Loucy (cell line): ENCODE results near the gene SNAP25.

Experiments used
- H2AFZ ChIP-seq: fragments of 200-600 bp; sonication (generic); 2 replicates; pipeline ENCODE4 v1.6.0; 2016; ENCODE audit warnings: antibody characterized with exemption, mild to moderate bottlenecking, low read length, moderate library complexity
- H3F3A ChIP-seq: fragments of 200-600 bp; 2 replicates; pipeline ENCODE4 v1.6.0; 2016; ENCODE audit warnings: antibody characterized with exemption, low read depth, mild to moderate bottlenecking
- H3K27me3 ChIP-seq: fragments of 200-600 bp; sonication (generic); 2 replicates; pipeline ENCODE4 v1.6.1; 2014; ENCODE audit warnings: low read length, mild to moderate bottlenecking; ENCODE audit not compliant: insufficient read depth, poor library complexity, severe bottlenecking
- H3K36me3 ChIP-seq: fragments of 200-600 bp; sonication (generic); 2 replicates; pipeline ENCODE4 v1.6.1; 2016; ENCODE audit warnings: low read length; ENCODE audit not compliant: insufficient read depth
- H3K4me1 ChIP-seq: fragments of 200-600 bp; sonication (generic); 2 replicates; pipeline ENCODE4 v1.5.1; 2014; ENCODE audit warnings: low read length, mild to moderate bottlenecking; ENCODE audit not compliant: insufficient read depth, poor library complexity, severe bottlenecking
- H3K4me2 ChIP-seq: fragments of 200-600 bp; sonication (generic); 2 replicates; pipeline ENCODE4 v1.6.0; 2014; ENCODE audit warnings: antibody characterized with exemption, low read length, low read depth, mild to moderate bottlenecking; ENCODE audit not compliant: poor library complexity, severe bottlenecking
- H3K4me3 ChIP-seq: fragments of 200-600 bp; sonication (generic); 2 replicates; pipeline ENCODE4 v1.5.1; 2014; ENCODE audit warnings: low read length, mild to moderate bottlenecking, mixed read lengths; ENCODE audit not compliant: poor library complexity, severe bottlenecking
- H3K79me2 ChIP-seq: fragments of 200-600 bp; sonication (generic); 2 replicates; pipeline ENCODE4 v1.6.1; 2014; ENCODE audit warnings: low read length; ENCODE audit not compliant: insufficient read depth
- H3K9ac ChIP-seq: fragments of 200-600 bp; sonication (generic); 2 replicates; pipeline ENCODE4 v1.6.0; 2014; ENCODE audit warnings: mild to moderate bottlenecking, low read depth, low read length, moderate library complexity; ENCODE audit not compliant: poor library complexity, severe bottlenecking
- H3K9me2 ChIP-seq: fragments of 200-600 bp; sonication (generic); replicated peaks from 2 replicates; pipeline ENCODE4 v1.6.1; 2016; ENCODE audit warnings: low read depth, low read length, mixed read lengths
- H3K9me3 ChIP-seq: fragments of 200-600 bp; sonication (generic); 2 replicates; pipeline ENCODE4 v1.6.1; 2014; ENCODE audit warnings: mild to moderate bottlenecking, antibody characterized with exemption, low read length, low read depth; ENCODE audit not compliant: insufficient read depth
- H4K20me1 ChIP-seq: fragments of 200-600 bp; sonication (generic); 2 replicates; pipeline ENCODE4 v1.6.0; 2014; ENCODE audit warnings: antibody characterized with exemption, low read length, mild to moderate bottlenecking; ENCODE audit not compliant: insufficient read depth, poor library complexity, severe bottlenecking
- CTCF ChIP-seq: fragments of 200-600 bp; sonication (generic); conservative IDR thresholded peaks from 2 replicates; pipeline ENCODE4 v1.5.1; 2014; ENCODE audit warnings: mild to moderate bottlenecking, antibody characterized with exemption, low read length
- EZH2phosphoT487 ChIP-seq: fragments of 200-600 bp; IDR thresholded peaks from 2 replicates; pipeline ENCODE4 v1.6.1; 2018; ENCODE audit warnings: antibody characterized with exemption, mild to moderate bottlenecking, moderate library complexity, borderline replicate concordance

SNAP25 gene

GRCh38 chr20:10236540-10237533 lies 18.2 kb downstream of the SNAP25 start:
- Histone ChIP-seq H3F3A (no peaks in the 10 kb centered on the region), H3K4me1 (no peaks in the 10 kb centered on the region), H3K36me3 (no peaks in the 10 kb centered on the region), H3K9me2 (no peaks in the 10 kb centered on the region), H2AFZ (no peak overlapping the region), H3K27me3 (no peaks in the 10 kb centered on the region), H3K9me3 (no peaks in the 10 kb centered on the region), H3K9ac (no peak overlapping the region), H4K20me1 (no peaks in the 10 kb centered on the region), H3K4me2 (no peak overlapping the region), H3K79me2 (no peaks in the 10 kb centered on the region), H3K4me3 (no peak overlapping the region)
- TF ChIP-seq EZH2phosphoT487 (no peak), CTCF (no peak)

- H3K4me2 ChIP-seq: no peak overlapping the region
- TF ChIP-seq CTCF (no peak), EZH2phosphoT487 (no peak)
Observed at GRCh38 chr20:10239954-10240353, 21.3 kb downstream of the SNAP25 start.

GRCh38 chr20:10240655-10241054 lies 22.0 kb downstream of the SNAP25 start:
- Histone ChIP-seq H3K4me2 (no peak overlapping the region), H3K36me3 (no peaks in the 10 kb centered on the region), H3K4me3 (no peak overlapping the region), H3K9ac (no peak overlapping the region), H3K79me2 (no peaks in the 10 kb centered on the region), H2AFZ (no peak overlapping the region), H4K20me1 (no peaks in the 10 kb centered on the region), H3F3A (no peaks in the 10 kb centered on the region), H3K4me1 (no peaks in the 10 kb centered on the region), H3K9me2 (no peaks in the 10 kb centered on the region), H3K9me3 (no peaks in the 10 kb centered on the region), H3K27me3 (no peaks in the 10 kb centered on the region)
- TF ChIP-seq EZH2phosphoT487 (no peak), CTCF (no peak)

More at GRCh38 chr20:10239954-10240353, 21.3 kb downstream of the SNAP25 start:
- Histone ChIP-seq H3K4me3 (no peak overlapping the region), H3K79me2 (no peaks in the 10 kb centered on the region), H2AFZ (no peak overlapping the region), H3K27me3 (no peaks in the 10 kb centered on the region), H3K4me1 (no peaks in the 10 kb centered on the region), H4K20me1 (no peaks in the 10 kb centered on the region), H3K36me3 (no peaks in the 10 kb centered on the region), H3F3A (no peaks in the 10 kb centered on the region), H3K9me3 (no peaks in the 10 kb centered on the region), H3K9ac (no peak overlapping the region), H3K9me2 (no peaks in the 10 kb centered on the region)
